WTC11 (cell line): Measurements from ENCODE around the gene MDFIC. TPM values are rescaled to one million over a fixed set of nuclear protein-coding genes. Genes with fewer than 3 reads are reported as not detected.

Experiments
- ATAC-seq: fragments of 200-7000 bp; cut with Tn5 transposase; 2 replicates; pipeline ENCODE4 v1.10.0; 2021; ENCODE audit warnings: mild to moderate bottlenecking, moderate library complexity
- CTCF ChIA-PET: fragments of 300-600 bp; sonication (Branson Sonifier 250); formaldehyde crosslinking; loops from one replicate; lab custom pipeline; 2021; ENCODE audit warnings: antibody characterized with exemption; lab: Charles Lee
- POLR2A ChIA-PET: fragments of 350-600 bp; sonication (Branson Sonifier 250); formaldehyde crosslinking; loops from one replicate; lab custom pipeline; 2021; ENCODE audit warnings: antibody characterized with exemption; lab: Charles Lee
- DNase-seq: peaks from one replicate; pipeline ENCODE4 v3.0.0; 2021; ENCODE audit warnings: low spot score
- H3K27ac Mint-ChIP-seq: 2 replicates; pipeline ENCODE4 v1.8.0; 2021; ENCODE audit warnings: mixed read lengths
- H3K27me3 Mint-ChIP-seq: 2 replicates; pipeline ENCODE4 v1.8.0; 2021; ENCODE audit warnings: low read depth, mild to moderate bottlenecking, moderate library complexity, mixed read lengths
- H3K36me3 Mint-ChIP-seq: 2 replicates; pipeline ENCODE4 v1.8.0; 2021; ENCODE audit warnings: mixed read lengths
- H3K4me1 Mint-ChIP-seq: 2 replicates; pipeline ENCODE4 v1.8.0; 2022; ENCODE audit warnings: mixed read lengths
- H3K4me3 Mint-ChIP-seq: 2 replicates; pipeline ENCODE4 v1.8.0; 2021; ENCODE audit warnings: mild to moderate bottlenecking, moderate library complexity, mixed read lengths
- H3K9me3 Mint-ChIP-seq: 2 replicates; pipeline ENCODE4 v1.8.0; 2021; ENCODE audit warnings: mixed read lengths
- ATF1 ChIP-seq: sonication (generic); formaldehyde crosslinking; IDR thresholded peaks from 2 replicates; pipeline ENCODE4 v1.8.1; 2023; ENCODE audit warnings: mild to moderate bottlenecking, moderate library complexity, missing genetic modification reagents
- ATF3 ChIP-seq: sonication (generic); formaldehyde crosslinking; conservative IDR thresholded peaks from 2 replicates; pipeline ENCODE4 v1.8.1; 2022; ENCODE audit warnings: mild to moderate bottlenecking, missing genetic modification reagents
- CDX4 ChIP-seq: fragments of 250-450 bp; sonication (Bioruptor Pico); IDR thresholded peaks from 2 replicates; pipeline ENCODE4 v1.9.0; 2021; ENCODE audit warnings: moderate library complexity, mild to moderate bottlenecking, inconsistent platforms, borderline replicate concordance
- EMX1 ChIP-seq: fragments of 250-450 bp; sonication (Bioruptor Pico); IDR thresholded peaks from 2 replicates; pipeline ENCODE4 v1.8.0; 2021; ENCODE audit warnings: mild to moderate bottlenecking
- ESRRA ChIP-seq: sonication (generic); formaldehyde crosslinking; IDR thresholded peaks from 2 replicates; pipeline ENCODE4 v1.8.1; 2022; ENCODE audit warnings: mild to moderate bottlenecking, missing genetic modification reagents, borderline replicate concordance
- ETV6 ChIP-seq: sonication (generic); formaldehyde crosslinking; IDR thresholded peaks from 2 replicates; pipeline ENCODE4 v1.8.1; 2022; ENCODE audit warnings: mild to moderate bottlenecking, missing genetic modification reagents
- FOXK1 ChIP-seq: sonication (generic); formaldehyde crosslinking; IDR thresholded peaks from 2 replicates; pipeline ENCODE4 v1.8.0; 2022; ENCODE audit warnings: mild to moderate bottlenecking, moderate library complexity, missing genetic modification reagents
- FOXP1 ChIP-seq: sonication (generic); formaldehyde crosslinking; IDR thresholded peaks from 2 replicates; pipeline ENCODE4 v1.8.0; 2022; ENCODE audit warnings: missing genetic modification reagents, mild to moderate bottlenecking, moderate library complexity, borderline replicate concordance
- GRHL2 ChIP-seq: fragments of 250-450 bp; sonication (Bioruptor Pico); IDR thresholded peaks from 2 replicates; pipeline ENCODE4 v1.8.0; 2022; ENCODE audit warnings: mild to moderate bottlenecking, moderate library complexity; ENCODE audit not compliant: insufficient replicate concordance, severe bottlenecking
- MLX ChIP-seq: sonication (generic); formaldehyde crosslinking; IDR thresholded peaks from 2 replicates; pipeline ENCODE4 v1.8.1; 2023; ENCODE audit warnings: mild to moderate bottlenecking, missing genetic modification reagents, moderate library complexity
- MXD4 ChIP-seq: fragments of 250-450 bp; sonication (Bioruptor Pico); IDR thresholded peaks from 2 replicates; pipeline ENCODE4 v1.8.0; 2021; ENCODE audit warnings: mild to moderate bottlenecking, moderate library complexity, borderline replicate concordance
- NFATC4 ChIP-seq: fragments of 250-450 bp; sonication (Bioruptor Pico); IDR thresholded peaks from 2 replicates; pipeline ENCODE4 v1.9.0; 2021; ENCODE audit warnings: mild to moderate bottlenecking
- NFYB ChIP-seq: sonication (generic); formaldehyde crosslinking; conservative IDR thresholded peaks from 2 replicates; pipeline ENCODE4 v1.8.0; 2022; ENCODE audit warnings: low read depth, missing genetic modification reagents
- PRRX2 ChIP-seq: fragments of 250-450 bp; sonication (Bioruptor Pico); IDR thresholded peaks from 2 replicates; pipeline ENCODE4 v1.8.0; 2021; ENCODE audit warnings: mild to moderate bottlenecking
- ZNF263 ChIP-seq: sonication (generic); formaldehyde crosslinking; IDR thresholded peaks from 2 replicates; pipeline ENCODE4 v1.8.1; 2022; ENCODE audit warnings: low read depth, mild to moderate bottlenecking, moderate library complexity, missing genetic modification reagents
- ZNF317 ChIP-seq: sonication (generic); formaldehyde crosslinking; IDR thresholded peaks from 2 replicates; pipeline ENCODE4 v1.8.1; 2023; ENCODE audit warnings: low read depth, mild to moderate bottlenecking, moderate library complexity, missing genetic modification reagents, borderline replicate concordance
- ZNF396 ChIP-seq: fragments of 250-450 bp; sonication (Bioruptor Pico); IDR thresholded peaks from 2 replicates; pipeline ENCODE4 v1.8.0; 2021; ENCODE audit warnings: mild to moderate bottlenecking, moderate library complexity, borderline replicate concordance
- total RNA-seq: library from RNA; stranded (reverse); gene quantifications from 3 replicates; pipeline ENCODE4 v1.2.3, GENCODE V29; 2021
- TF ChIP-seq, protein P1 (sequence below): sonication (generic); formaldehyde crosslinking; IDR thresholded peaks from 2 replicates; pipeline ENCODE4 v1.8.0; 2023; ENCODE audit warnings: mild to moderate bottlenecking, missing genetic modification reagents
- TF ChIP-seq, protein P2 (sequence below): sonication (generic); formaldehyde crosslinking; IDR thresholded peaks from 2 replicates; pipeline ENCODE4 v1.8.1; 2022; ENCODE audit warnings: low read depth, mild to moderate bottlenecking, moderate library complexity, missing genetic modification reagents, borderline replicate concordance
- TF ChIP-seq, protein P3 (sequence below): fragments of 250-450 bp; sonication (Bioruptor Pico); IDR thresholded peaks from 2 replicates; pipeline ENCODE4 v1.9.0; 2021; ENCODE audit warnings: mild to moderate bottlenecking
- TF ChIP-seq, protein P4 (sequence below): fragments of 250-450 bp; sonication (Bioruptor Pico); IDR thresholded peaks from 2 replicates; pipeline ENCODE4 v2.1.2; 2022; ENCODE audit warnings: mild to moderate bottlenecking, moderate library complexity
- TF ChIP-seq, protein P5 (sequence below): sonication (generic); formaldehyde crosslinking; IDR thresholded peaks from 2 replicates; pipeline ENCODE4 v1.8.1; 2023; ENCODE audit warnings: mild to moderate bottlenecking, moderate library complexity, missing genetic modification reagents
- TF ChIP-seq, protein P6 (sequence below): sonication (generic); formaldehyde crosslinking; IDR thresholded peaks from 2 replicates; pipeline ENCODE4 v1.8.1; 2023; ENCODE audit warnings: mild to moderate bottlenecking, missing genetic modification reagents

MDFIC gene
- total RNA-seq, 1 experiment from 2014 or later, result 8.4 TPM

DNA sequence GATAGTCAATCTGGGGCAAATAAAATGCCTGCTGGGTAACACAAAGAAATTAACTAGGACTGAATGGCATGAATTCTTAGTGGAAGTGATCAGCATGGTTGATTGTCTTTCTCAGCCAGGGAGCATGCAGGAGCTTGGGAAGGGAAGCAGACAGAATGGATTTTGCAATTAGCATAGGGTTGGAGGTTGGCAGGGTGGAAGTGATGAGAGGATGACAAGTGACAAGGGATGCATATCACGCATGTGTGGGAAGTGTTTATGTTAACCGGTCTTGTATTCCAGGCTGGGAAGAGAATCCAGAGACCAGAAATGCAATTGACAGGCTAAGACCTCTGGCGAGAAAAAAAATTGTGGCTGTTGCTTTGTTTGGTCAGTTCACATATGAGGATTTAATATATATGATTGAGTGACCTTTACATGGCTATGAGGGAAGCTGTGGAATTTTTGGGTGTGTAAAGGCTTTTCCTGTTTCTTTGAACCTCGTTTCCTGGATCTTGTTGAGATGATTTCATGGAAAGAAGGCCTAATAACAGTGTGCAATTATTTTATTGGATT, 8.3 kb downstream of the MDFIC start:
- ChIA-PET POLR2A (no interaction called here), CTCF (interaction anchor here (1.0 kb wide), 2 partner anchors 9 to 10 kb away, joined by 3 read pairs; no protein-coding TSS in a partner anchor)
- no peaks in the 10 kb centered on the region for H3K36me3 Mint-ChIP-seq
- peak; percentile 93 for ATAC-seq
- no peaks in the 10 kb centered on the region for H3K27me3 Mint-ChIP-seq
- H3K9me3 Mint-ChIP-seq, result no peaks in the 10 kb centered on the region
- H3K4me1 Mint-ChIP-seq, result peaks cover 17% of the 10 kb centered on the region
- no peak overlapping the region for H3K27ac Mint-ChIP-seq
- DNase-seq, result no peak
- no peak overlapping the region for H3K4me3 Mint-ChIP-seq
- TF ChIP-seq, protein P1, sequence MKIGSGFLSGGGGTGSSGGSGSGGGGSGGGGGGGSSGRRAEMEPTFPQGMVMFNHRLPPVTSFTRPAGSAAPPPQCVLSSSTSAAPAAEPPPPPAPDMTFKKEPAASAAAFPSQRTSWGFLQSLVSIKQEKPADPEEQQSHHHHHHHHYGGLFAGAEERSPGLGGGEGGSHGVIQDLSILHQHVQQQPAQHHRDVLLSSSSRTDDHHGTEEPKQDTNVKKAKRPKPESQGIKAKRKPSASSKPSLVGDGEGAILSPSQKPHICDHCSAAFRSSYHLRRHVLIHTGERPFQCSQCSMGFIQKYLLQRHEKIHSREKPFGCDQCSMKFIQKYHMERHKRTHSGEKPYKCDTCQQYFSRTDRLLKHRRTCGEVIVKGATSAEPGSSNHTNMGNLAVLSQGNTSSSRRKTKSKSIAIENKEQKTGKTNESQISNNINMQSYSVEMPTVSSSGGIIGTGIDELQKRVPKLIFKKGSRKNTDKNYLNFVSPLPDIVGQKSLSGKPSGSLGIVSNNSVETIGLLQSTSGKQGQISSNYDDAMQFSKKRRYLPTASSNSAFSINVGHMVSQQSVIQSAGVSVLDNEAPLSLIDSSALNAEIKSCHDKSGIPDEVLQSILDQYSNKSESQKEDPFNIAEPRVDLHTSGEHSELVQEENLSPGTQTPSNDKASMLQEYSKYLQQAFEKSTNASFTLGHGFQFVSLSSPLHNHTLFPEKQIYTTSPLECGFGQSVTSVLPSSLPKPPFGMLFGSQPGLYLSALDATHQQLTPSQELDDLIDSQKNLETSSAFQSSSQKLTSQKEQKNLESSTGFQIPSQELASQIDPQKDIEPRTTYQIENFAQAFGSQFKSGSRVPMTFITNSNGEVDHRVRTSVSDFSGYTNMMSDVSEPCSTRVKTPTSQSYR, result no peak
- TF ChIP-seq ZNF396, result no peak
- TF ChIP-seq ATF1 (CRISPR knock-in tag), result no peak
- 0 out of 2 replicates have a peak, but pooled peaks have one; percentile 19 for TF ChIP-seq FOXK1 (CRISPR knock-in tag)
- no peak for TF ChIP-seq MLX (CRISPR knock-in tag)
- no peak for TF ChIP-seq NFYB (CRISPR knock-in tag)
- TF ChIP-seq EMX1, result no peak
- TF ChIP-seq, protein P2, sequence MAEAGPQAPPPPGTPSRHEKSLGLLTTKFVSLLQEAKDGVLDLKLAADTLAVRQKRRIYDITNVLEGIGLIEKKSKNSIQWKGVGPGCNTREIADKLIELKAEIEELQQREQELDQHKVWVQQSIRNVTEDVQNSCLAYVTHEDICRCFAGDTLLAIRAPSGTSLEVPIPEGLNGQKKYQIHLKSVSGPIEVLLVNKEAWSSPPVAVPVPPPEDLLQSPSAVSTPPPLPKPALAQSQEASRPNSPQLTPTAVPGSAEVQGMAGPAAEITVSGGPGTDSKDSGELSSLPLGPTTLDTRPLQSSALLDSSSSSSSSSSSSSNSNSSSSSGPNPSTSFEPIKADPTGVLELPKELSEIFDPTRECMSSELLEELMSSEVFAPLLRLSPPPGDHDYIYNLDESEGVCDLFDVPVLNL (CRISPR knock-in tag), result no peak
- TF ChIP-seq, protein P3, sequence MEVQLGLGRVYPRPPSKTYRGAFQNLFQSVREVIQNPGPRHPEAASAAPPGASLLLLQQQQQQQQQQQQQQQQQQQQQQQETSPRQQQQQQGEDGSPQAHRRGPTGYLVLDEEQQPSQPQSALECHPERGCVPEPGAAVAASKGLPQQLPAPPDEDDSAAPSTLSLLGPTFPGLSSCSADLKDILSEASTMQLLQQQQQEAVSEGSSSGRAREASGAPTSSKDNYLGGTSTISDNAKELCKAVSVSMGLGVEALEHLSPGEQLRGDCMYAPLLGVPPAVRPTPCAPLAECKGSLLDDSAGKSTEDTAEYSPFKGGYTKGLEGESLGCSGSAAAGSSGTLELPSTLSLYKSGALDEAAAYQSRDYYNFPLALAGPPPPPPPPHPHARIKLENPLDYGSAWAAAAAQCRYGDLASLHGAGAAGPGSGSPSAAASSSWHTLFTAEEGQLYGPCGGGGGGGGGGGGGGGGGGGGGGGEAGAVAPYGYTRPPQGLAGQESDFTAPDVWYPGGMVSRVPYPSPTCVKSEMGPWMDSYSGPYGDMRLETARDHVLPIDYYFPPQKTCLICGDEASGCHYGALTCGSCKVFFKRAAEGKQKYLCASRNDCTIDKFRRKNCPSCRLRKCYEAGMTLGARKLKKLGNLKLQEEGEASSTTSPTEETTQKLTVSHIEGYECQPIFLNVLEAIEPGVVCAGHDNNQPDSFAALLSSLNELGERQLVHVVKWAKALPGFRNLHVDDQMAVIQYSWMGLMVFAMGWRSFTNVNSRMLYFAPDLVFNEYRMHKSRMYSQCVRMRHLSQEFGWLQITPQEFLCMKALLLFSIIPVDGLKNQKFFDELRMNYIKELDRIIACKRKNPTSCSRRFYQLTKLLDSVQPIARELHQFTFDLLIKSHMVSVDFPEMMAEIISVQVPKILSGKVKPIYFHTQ (CRISPR knock-in tag), result no peak
- TF ChIP-seq ZNF317 (CRISPR knock-in tag), result no peak
- TF ChIP-seq ATF3 (CRISPR knock-in tag), result no peak
- TF ChIP-seq CDX4, result no peak
- no peak for TF ChIP-seq ZNF263
- no peak for TF ChIP-seq ESRRA (CRISPR knock-in tag)
- TF ChIP-seq, protein P4, sequence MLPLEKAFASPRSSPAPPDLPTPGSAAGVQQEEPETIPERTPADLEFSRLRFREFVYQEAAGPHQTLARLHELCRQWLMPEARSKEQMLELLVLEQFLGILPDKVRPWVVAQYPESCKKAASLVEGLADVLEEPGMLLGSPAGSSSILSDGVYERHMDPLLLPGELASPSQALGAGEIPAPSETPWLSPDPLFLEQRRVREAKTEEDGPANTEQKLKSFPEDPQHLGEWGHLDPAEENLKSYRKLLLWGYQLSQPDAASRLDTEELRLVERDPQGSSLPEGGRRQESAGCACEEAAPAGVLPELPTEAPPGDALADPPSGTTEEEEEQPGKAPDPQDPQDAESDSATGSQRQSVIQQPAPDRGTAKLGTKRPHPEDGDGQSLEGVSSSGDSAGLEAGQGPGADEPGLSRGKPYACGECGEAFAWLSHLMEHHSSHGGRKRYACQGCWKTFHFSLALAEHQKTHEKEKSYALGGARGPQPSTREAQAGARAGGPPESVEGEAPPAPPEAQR (CRISPR knock-in tag), result no peak
- TF ChIP-seq, protein P5, sequence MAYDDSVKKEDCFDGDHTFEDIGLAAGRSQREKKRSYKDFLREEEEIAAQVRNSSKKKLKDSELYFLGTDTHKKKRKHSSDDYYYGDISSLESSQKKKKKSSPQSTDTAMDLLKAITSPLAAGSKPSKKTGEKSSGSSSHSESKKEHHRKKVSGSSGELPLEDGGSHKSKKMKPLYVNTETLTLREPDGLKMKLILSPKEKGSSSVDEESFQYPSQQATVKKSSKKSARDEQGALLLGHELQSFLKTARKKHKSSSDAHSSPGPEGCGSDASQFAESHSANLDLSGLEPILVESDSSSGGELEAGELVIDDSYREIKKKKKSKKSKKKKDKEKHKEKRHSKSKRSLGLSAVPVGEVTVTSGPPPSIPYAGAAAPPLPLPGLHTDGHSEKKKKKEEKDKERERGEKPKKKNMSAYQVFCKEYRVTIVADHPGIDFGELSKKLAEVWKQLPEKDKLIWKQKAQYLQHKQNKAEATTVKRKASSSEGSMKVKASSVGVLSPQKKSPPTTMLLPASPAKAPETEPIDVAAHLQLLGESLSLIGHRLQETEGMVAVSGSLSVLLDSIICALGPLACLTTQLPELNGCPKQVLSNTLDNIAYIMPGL (CRISPR knock-in tag), result no peak
- no peak for TF ChIP-seq PRRX2 (CRISPR knock-in tag)
- no peak for TF ChIP-seq NFATC4 (CRISPR knock-in tag)
- TF ChIP-seq GRHL2 (CRISPR knock-in tag), result no peak
- peak; percentile 54; the same call in 1 of the 2 replicates for TF ChIP-seq ETV6 (CRISPR knock-in tag)
- TF ChIP-seq, protein P6, sequence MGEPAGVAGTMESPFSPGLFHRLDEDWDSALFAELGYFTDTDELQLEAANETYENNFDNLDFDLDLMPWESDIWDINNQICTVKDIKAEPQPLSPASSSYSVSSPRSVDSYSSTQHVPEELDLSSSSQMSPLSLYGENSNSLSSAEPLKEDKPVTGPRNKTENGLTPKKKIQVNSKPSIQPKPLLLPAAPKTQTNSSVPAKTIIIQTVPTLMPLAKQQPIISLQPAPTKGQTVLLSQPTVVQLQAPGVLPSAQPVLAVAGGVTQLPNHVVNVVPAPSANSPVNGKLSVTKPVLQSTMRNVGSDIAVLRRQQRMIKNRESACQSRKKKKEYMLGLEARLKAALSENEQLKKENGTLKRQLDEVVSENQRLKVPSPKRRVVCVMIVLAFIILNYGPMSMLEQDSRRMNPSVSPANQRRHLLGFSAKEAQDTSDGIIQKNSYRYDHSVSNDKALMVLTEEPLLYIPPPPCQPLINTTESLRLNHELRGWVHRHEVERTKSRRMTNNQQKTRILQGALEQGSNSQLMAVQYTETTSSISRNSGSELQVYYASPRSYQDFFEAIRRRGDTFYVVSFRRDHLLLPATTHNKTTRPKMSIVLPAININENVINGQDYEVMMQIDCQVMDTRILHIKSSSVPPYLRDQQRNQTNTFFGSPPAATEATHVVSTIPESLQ, result no peak
- TF ChIP-seq MXD4 (CRISPR knock-in tag), result no peak
- no peak for TF ChIP-seq FOXP1 (CRISPR knock-in tag)
